ENCODE measurements around the gene SUCO. TPM values are rescaled to one million over a fixed set of nuclear protein-coding genes. Genes with fewer than 3 reads are reported as not detected.

SUCO gene
- total and polyA plus RNA-seq, 2 experiments from 2014 or later, result 39.1 to 113 TPM

GRCh38 chr1:172556461-172556860, 23.5 kb downstream of the SUCO start:
- no peaks in the 10 kb centered on the region for H3K9me2 ChIP-seq (replicated peaks; ENCODE audit: insufficient read depth)
- no peaks in the 10 kb centered on the region for H3K9me3 ChIP-seq (ENCODE audit: low read depth)
- no peaks in the 10 kb centered on the region for H3K36me3 ChIP-seq (replicated peaks; ENCODE audit: insufficient read depth, low read depth)
- H3K79me2 ChIP-seq, result peaks cover 77% of the 10 kb centered on the region
- no peak overlapping the region for H3K4me2 ChIP-seq
- H3K4me1 ChIP-seq (ENCODE audit: insufficient read depth), result no peaks in the 10 kb centered on the region
- H3K27me3 ChIP-seq, result no peaks in the 10 kb centered on the region
- H4K20me1 ChIP-seq (ENCODE audit: insufficient read depth, poor library complexity, severe bottlenecking), result peaks cover 13% of the 10 kb centered on the region
- no peak overlapping the region for H2AFZ ChIP-seq
- no peak for TF ChIP-seq EZH2 (IDR thresholded peaks at IDR 0.05; ENCODE audit: borderline replicate concordance)
- no peak for TF ChIP-seq CTCF (IDR thresholded peaks at IDR 0.05; ENCODE audit: poor library complexity)
- TF ChIP-seq EZH2phosphoT487 (IDR thresholded peaks at IDR 0.05; ENCODE audit: low read depth, severe bottlenecking, unreplicated experiment), result no peak
- no peak overlapping the region for H3K27ac ChIP-seq
- no peak overlapping the region for H3K4me3 ChIP-seq
- DNase-seq (ENCODE audit: low spot score), result no peak

GRCh38 chr1:172557270-172557669, 24.3 kb downstream of the SUCO start:
- H3K4me3 ChIP-seq, result no peak overlapping the region
- TF ChIP-seq CTCF (IDR thresholded peaks at IDR 0.05; ENCODE audit: poor library complexity), result no peak
- TF ChIP-seq EZH2 (IDR thresholded peaks at IDR 0.05; ENCODE audit: borderline replicate concordance), result no peak
- no peak for TF ChIP-seq EZH2phosphoT487 (IDR thresholded peaks at IDR 0.05; ENCODE audit: low read depth, severe bottlenecking, unreplicated experiment)
- H4K20me1 ChIP-seq (ENCODE audit: insufficient read depth, poor library complexity, severe bottlenecking), result peaks cover 5% of the 10 kb centered on the region
- 100% methylated on average over 1 of the region's 1 CpG for WGBS (ENCODE audit: low lambda C conversion rate, missing lambda C conversion rate)
- no peaks in the 10 kb centered on the region for H3K36me3 ChIP-seq (replicated peaks; ENCODE audit: insufficient read depth, low read depth)
- DNase-seq (ENCODE audit: low spot score), result no peak
- H3K27me3 ChIP-seq, result no peaks in the 10 kb centered on the region
- no peak overlapping the region for H3K27ac ChIP-seq
- no peaks in the 10 kb centered on the region for H3K9me3 ChIP-seq (ENCODE audit: low read depth)
- no peaks in the 10 kb centered on the region for H3K4me1 ChIP-seq (ENCODE audit: insufficient read depth)
- peaks cover 69% of the 10 kb centered on the region for H3K79me2 ChIP-seq
- no peak overlapping the region for H2AFZ ChIP-seq
- no peaks in the 10 kb centered on the region for H3K9me2 ChIP-seq (replicated peaks; ENCODE audit: insufficient read depth)
- H3K4me2 ChIP-seq, result no peak overlapping the region

- no peaks in the 10 kb centered on the region for H3K4me1 ChIP-seq (ENCODE audit: insufficient read depth)
- H3K4me3 ChIP-seq, result no peak overlapping the region
- no peak overlapping the region for H3K4me2 ChIP-seq
- no peaks in the 10 kb centered on the region for H3K9me3 ChIP-seq (ENCODE audit: low read depth)
- WGBS (ENCODE audit: low lambda C conversion rate, missing lambda C conversion rate), result 73% methylated on average over 4 of the region's 4 CpGs
- H2AFZ ChIP-seq, result no peak overlapping the region
- H4K20me1 ChIP-seq (ENCODE audit: insufficient read depth, poor library complexity, severe bottlenecking), result no peaks in the 10 kb centered on the region
- no peaks in the 10 kb centered on the region for H3K27me3 ChIP-seq
- H3K27ac ChIP-seq, result no peak overlapping the region
- H3K79me2 ChIP-seq, result peaks cover 44% of the 10 kb centered on the region
- no peaks in the 10 kb centered on the region for H3K36me3 ChIP-seq (replicated peaks; ENCODE audit: insufficient read depth, low read depth)
- TF ChIP-seq EZH2 (IDR thresholded peaks at IDR 0.05; ENCODE audit: borderline replicate concordance) (no peak), EZH2phosphoT487 (IDR thresholded peaks at IDR 0.05; ENCODE audit: low read depth, severe bottlenecking, unreplicated experiment) (no peak), CTCF (IDR thresholded peaks at IDR 0.05; ENCODE audit: poor library complexity) (no peak)
- no peaks in the 10 kb centered on the region for H3K9me2 ChIP-seq (replicated peaks; ENCODE audit: insufficient read depth)
- no peak for DNase-seq (ENCODE audit: low spot score)
These were observed 26.7 kb downstream of the SUCO start for GRCh38 chr1:172559572-172560210.
